WTC11 (cell line): ENCODE data around the gene TMEM119. TPM values are rescaled to one million over a fixed set of nuclear protein-coding genes. Genes with fewer than 3 reads are reported as not detected.

Experiments
- ATAC-seq: fragments of 200-7000 bp; cut with Tn5 transposase; 2 replicates; pipeline ENCODE4 v1.10.0; 2021; ENCODE audit warnings: mild to moderate bottlenecking, moderate library complexity
- CTCF ChIA-PET: fragments of 300-600 bp; sonication (Branson Sonifier 250); formaldehyde crosslinking; loops from one replicate; lab custom pipeline; 2021; ENCODE audit warnings: antibody characterized with exemption; lab: Charles Lee
- POLR2A ChIA-PET: fragments of 350-600 bp; sonication (Branson Sonifier 250); formaldehyde crosslinking; loops from one replicate; lab custom pipeline; 2021; ENCODE audit warnings: antibody characterized with exemption; lab: Charles Lee
- DNase-seq: peaks from one replicate; pipeline ENCODE4 v3.0.0; 2021; ENCODE audit warnings: low spot score
- H3K27ac Mint-ChIP-seq: 2 replicates; pipeline ENCODE4 v1.8.0; 2021; ENCODE audit warnings: mixed read lengths
- H3K27me3 Mint-ChIP-seq: 2 replicates; pipeline ENCODE4 v1.8.0; 2021; ENCODE audit warnings: low read depth, mild to moderate bottlenecking, moderate library complexity, mixed read lengths
- H3K36me3 Mint-ChIP-seq: 2 replicates; pipeline ENCODE4 v1.8.0; 2021; ENCODE audit warnings: mixed read lengths
- H3K4me1 Mint-ChIP-seq: 2 replicates; pipeline ENCODE4 v1.8.0; 2022; ENCODE audit warnings: mixed read lengths
- H3K4me3 Mint-ChIP-seq: 2 replicates; pipeline ENCODE4 v1.8.0; 2021; ENCODE audit warnings: mild to moderate bottlenecking, moderate library complexity, mixed read lengths
- H3K9me3 Mint-ChIP-seq: 2 replicates; pipeline ENCODE4 v1.8.0; 2021; ENCODE audit warnings: mixed read lengths
- AR ChIP-seq: fragments of 250-450 bp; sonication (Bioruptor Pico); IDR thresholded peaks from 2 replicates; pipeline ENCODE4 v1.9.0; 2021; ENCODE audit warnings: mild to moderate bottlenecking
- E2F4 ChIP-seq: sonication (generic); formaldehyde crosslinking; IDR thresholded peaks from 2 replicates; pipeline ENCODE4 v1.8.1; 2022; ENCODE audit warnings: low read depth, mild to moderate bottlenecking, moderate library complexity, missing genetic modification reagents, borderline replicate concordance
- EMX1 ChIP-seq: fragments of 250-450 bp; sonication (Bioruptor Pico); IDR thresholded peaks from 2 replicates; pipeline ENCODE4 v1.8.0; 2021; ENCODE audit warnings: mild to moderate bottlenecking
- FOXJ3 ChIP-seq: sonication (generic); formaldehyde crosslinking; IDR thresholded peaks from 2 replicates; pipeline ENCODE4 v1.9.0; 2021; ENCODE audit warnings: missing genetic modification reagents, mild to moderate bottlenecking, borderline replicate concordance
- GABPB1 ChIP-seq: sonication (generic); formaldehyde crosslinking; IDR thresholded peaks from 2 replicates; pipeline ENCODE4 v1.8.1; 2023; ENCODE audit warnings: mild to moderate bottlenecking, missing genetic modification reagents
- GTF2I ChIP-seq: fragments of 250-450 bp; sonication (Bioruptor Pico); conservative IDR thresholded peaks from 2 replicates; pipeline ENCODE4 v1.4.0; 2021; ENCODE audit warnings: mild to moderate bottlenecking
- JAZF1 ChIP-seq: fragments of 250-450 bp; sonication (Bioruptor Pico); IDR thresholded peaks from 2 replicates; pipeline ENCODE4 v1.9.0; 2021; ENCODE audit warnings: moderate library complexity, mild to moderate bottlenecking, inconsistent platforms
- NR2C2 ChIP-seq: sonication (generic); formaldehyde crosslinking; IDR thresholded peaks from 2 replicates; pipeline ENCODE4 v1.8.0; 2022; ENCODE audit warnings: mild to moderate bottlenecking, missing genetic modification reagents
- PRRX2 ChIP-seq: fragments of 250-450 bp; sonication (Bioruptor Pico); IDR thresholded peaks from 2 replicates; pipeline ENCODE4 v1.8.0; 2021; ENCODE audit warnings: mild to moderate bottlenecking
- SMAD3 ChIP-seq: sonication (generic); formaldehyde crosslinking; IDR thresholded peaks from 2 replicates; pipeline ENCODE4 v1.8.0; 2022; ENCODE audit warnings: missing genetic modification reagents, mild to moderate bottlenecking, borderline replicate concordance
- SOX15 ChIP-seq: fragments of 250-450 bp; sonication (Bioruptor Pico); IDR thresholded peaks from 2 replicates; pipeline ENCODE4 v1.9.0; 2021; ENCODE audit warnings: mild to moderate bottlenecking
- TCF7 ChIP-seq: sonication (generic); formaldehyde crosslinking; IDR thresholded peaks from 2 replicates; pipeline ENCODE4 v1.8.0; 2022; ENCODE audit warnings: mild to moderate bottlenecking, low read depth, missing genetic modification reagents, moderate library complexity
- USF2 ChIP-seq: sonication (generic); formaldehyde crosslinking; IDR thresholded peaks from 2 replicates; pipeline ENCODE4 v1.8.1; 2023; ENCODE audit warnings: mild to moderate bottlenecking, missing genetic modification reagents, moderate library complexity
- ZNF263 ChIP-seq: sonication (generic); formaldehyde crosslinking; IDR thresholded peaks from 2 replicates; pipeline ENCODE4 v1.8.1; 2022; ENCODE audit warnings: low read depth, mild to moderate bottlenecking, moderate library complexity, missing genetic modification reagents
- ZNF425 ChIP-seq: fragments of 250-450 bp; sonication (Bioruptor Pico); conservative IDR thresholded peaks from 2 replicates; pipeline ENCODE4 v1.9.0; 2021; ENCODE audit warnings: mild to moderate bottlenecking
- ZSCAN18 ChIP-seq: fragments of 250-450 bp; sonication (Bioruptor Pico); IDR thresholded peaks from 2 replicates; pipeline ENCODE4 v2.1.2; 2022; ENCODE audit warnings: mild to moderate bottlenecking, moderate library complexity
- total RNA-seq: library from RNA; stranded (reverse); gene quantifications from 3 replicates; pipeline ENCODE4 v1.2.3, GENCODE V29; 2021
- TF ChIP-seq, protein P1 (sequence below): sonication (generic); formaldehyde crosslinking; IDR thresholded peaks from 2 replicates; pipeline ENCODE4 v1.8.0; 2022; ENCODE audit warnings: mild to moderate bottlenecking, missing genetic modification reagents
- TF ChIP-seq, protein P2 (sequence below): fragments of 200-600 bp; IDR thresholded peaks from 2 replicates; pipeline ENCODE4 v1.8.0; 2022; ENCODE audit warnings: antibody characterized with exemption
- TF ChIP-seq, protein P3 (sequence below): fragments of 250-450 bp; sonication (Bioruptor Pico); IDR thresholded peaks from 2 replicates; pipeline ENCODE4 v1.9.0; 2021; ENCODE audit warnings: mild to moderate bottlenecking, borderline replicate concordance

Gene TMEM119
- total RNA-seq, 1 experiment from 2014 or later: 0.20 TPM

DNA sequence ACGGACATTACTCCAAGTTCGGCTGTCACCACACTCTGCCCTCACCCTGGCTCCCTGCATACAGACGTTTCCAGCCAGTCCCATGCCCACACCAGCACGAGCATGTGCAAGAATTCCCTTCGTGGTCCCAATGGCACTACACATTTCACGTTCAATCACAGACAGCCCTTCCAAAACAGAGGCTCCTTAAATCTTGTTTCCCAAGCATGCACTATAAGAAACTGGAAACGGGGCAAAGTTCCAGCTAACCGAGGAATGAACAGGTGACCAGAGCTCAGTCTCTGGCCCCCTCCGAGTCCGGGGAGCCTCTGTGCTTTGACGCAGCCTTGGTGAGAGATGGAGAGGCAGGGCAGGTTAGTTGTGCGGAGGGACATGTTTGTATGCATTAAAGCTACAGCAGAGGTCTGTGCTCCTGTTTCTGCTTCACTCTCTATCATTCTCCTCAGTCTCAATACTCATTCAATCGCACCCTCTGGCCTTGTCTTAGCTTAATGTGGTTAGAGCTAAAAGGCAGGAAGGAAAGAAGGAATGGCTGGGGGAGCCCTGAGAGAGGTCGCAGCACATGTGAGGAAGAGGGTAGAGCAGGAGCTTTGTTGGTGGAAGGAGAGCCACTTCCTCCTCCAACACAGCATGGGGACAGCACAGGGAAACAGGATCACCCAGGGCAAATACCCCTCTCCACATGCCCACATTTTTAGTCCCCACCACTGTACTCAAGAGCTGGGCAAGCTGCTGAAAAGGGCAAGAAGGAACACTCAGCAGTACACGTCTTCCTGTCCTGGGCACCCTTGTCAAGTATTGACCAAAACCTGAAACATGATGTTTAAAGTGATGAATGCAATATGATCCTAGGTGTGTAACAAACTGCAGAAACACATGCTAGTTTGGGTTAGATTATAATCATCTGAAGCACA lies 48.1 kb upstream of the TMEM119 start (continued):
- no peak for TF ChIP-seq AR (CRISPR knock-in tag)
- TF ChIP-seq, protein P1, sequence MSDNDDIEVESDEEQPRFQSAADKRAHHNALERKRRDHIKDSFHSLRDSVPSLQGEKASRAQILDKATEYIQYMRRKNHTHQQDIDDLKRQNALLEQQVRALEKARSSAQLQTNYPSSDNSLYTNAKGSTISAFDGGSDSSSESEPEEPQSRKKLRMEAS (CRISPR knock-in tag): no peak

- no peak for DNase-seq
- CTCF ChIA-PET: no interaction called here
- TF ChIP-seq FOXJ3 (no peak), JAZF1 (CRISPR knock-in tag) (no peak), TCF7 (CRISPR knock-in tag) (no peak), USF2 (CRISPR knock-in tag) (no peak), GTF2I (CRISPR knock-in tag) (no peak), EMX1 (CRISPR knock-in tag) (no peak), ZSCAN18 (CRISPR knock-in tag) (no peak), SMAD3 (no peak), NR2C2 (CRISPR knock-in tag) (no peak), ZNF425 (CRISPR knock-in tag) (no peak), ZNF263 (CRISPR knock-in tag) (no peak), SOX15 (CRISPR knock-in tag) (no peak), GABPB1 (CRISPR knock-in tag) (no peak), E2F4 (CRISPR knock-in tag) (no peak), PRRX2 (CRISPR knock-in tag) (no peak)
- TF ChIP-seq, protein P1 (CRISPR knock-in tag): no peak
- TF ChIP-seq, protein P2, sequence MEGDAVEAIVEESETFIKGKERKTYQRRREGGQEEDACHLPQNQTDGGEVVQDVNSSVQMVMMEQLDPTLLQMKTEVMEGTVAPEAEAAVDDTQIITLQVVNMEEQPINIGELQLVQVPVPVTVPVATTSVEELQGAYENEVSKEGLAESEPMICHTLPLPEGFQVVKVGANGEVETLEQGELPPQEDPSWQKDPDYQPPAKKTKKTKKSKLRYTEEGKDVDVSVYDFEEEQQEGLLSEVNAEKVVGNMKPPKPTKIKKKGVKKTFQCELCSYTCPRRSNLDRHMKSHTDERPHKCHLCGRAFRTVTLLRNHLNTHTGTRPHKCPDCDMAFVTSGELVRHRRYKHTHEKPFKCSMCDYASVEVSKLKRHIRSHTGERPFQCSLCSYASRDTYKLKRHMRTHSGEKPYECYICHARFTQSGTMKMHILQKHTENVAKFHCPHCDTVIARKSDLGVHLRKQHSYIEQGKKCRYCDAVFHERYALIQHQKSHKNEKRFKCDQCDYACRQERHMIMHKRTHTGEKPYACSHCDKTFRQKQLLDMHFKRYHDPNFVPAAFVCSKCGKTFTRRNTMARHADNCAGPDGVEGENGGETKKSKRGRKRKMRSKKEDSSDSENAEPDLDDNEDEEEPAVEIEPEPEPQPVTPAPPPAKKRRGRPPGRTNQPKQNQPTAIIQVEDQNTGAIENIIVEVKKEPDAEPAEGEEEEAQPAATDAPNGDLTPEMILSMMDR: no peak
- TF ChIP-seq, protein P3, sequence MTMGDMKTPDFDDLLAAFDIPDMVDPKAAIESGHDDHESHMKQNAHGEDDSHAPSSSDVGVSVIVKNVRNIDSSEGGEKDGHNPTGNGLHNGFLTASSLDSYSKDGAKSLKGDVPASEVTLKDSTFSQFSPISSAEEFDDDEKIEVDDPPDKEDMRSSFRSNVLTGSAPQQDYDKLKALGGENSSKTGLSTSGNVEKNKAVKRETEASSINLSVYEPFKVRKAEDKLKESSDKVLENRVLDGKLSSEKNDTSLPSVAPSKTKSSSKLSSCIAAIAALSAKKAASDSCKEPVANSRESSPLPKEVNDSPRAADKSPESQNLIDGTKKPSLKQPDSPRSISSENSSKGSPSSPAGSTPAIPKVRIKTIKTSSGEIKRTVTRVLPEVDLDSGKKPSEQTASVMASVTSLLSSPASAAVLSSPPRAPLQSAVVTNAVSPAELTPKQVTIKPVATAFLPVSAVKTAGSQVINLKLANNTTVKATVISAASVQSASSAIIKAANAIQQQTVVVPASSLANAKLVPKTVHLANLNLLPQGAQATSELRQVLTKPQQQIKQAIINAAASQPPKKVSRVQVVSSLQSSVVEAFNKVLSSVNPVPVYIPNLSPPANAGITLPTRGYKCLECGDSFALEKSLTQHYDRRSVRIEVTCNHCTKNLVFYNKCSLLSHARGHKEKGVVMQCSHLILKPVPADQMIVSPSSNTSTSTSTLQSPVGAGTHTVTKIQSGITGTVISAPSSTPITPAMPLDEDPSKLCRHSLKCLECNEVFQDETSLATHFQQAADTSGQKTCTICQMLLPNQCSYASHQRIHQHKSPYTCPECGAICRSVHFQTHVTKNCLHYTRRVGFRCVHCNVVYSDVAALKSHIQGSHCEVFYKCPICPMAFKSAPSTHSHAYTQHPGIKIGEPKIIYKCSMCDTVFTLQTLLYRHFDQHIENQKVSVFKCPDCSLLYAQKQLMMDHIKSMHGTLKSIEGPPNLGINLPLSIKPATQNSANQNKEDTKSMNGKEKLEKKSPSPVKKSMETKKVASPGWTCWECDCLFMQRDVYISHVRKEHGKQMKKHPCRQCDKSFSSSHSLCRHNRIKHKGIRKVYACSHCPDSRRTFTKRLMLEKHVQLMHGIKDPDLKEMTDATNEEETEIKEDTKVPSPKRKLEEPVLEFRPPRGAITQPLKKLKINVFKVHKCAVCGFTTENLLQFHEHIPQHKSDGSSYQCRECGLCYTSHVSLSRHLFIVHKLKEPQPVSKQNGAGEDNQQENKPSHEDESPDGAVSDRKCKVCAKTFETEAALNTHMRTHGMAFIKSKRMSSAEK (CRISPR knock-in tag): no peak
These were observed 46.9 kb upstream of the TMEM119 start for GRCh38 chr12:108644811-108645120.

More at GRCh38 chr12:108644811-108645120, 46.9 kb upstream of the TMEM119 start:
- peak overlapping the region; percentile 33; the same call in 1 of the 2 replicates for H3K27ac Mint-ChIP-seq
- no peaks in the 10 kb centered on the region for H3K9me3 Mint-ChIP-seq
- H3K4me1 Mint-ChIP-seq: peaks cover 14% of the 10 kb centered on the region; the same call in 1 of the 2 replicates
- POLR2A ChIA-PET: no interaction called here
- no peak overlapping the region for H3K4me3 Mint-ChIP-seq
- no peaks in the 10 kb centered on the region for H3K27me3 Mint-ChIP-seq
- H3K36me3 Mint-ChIP-seq: peaks cover 39% of the 10 kb centered on the region
- ATAC-seq: no peak
